Activated CD8-positive, alpha-beta memory T cell treated with anti-CD3 and anti-CD28 coated beads, Interleukin-2, amount 50 U/mL, for 48 hours (primary cell): ENCODE results near the gene SYNJ2.

Experiments used
- DNase-seq: peaks from one replicate; pipeline ENCODE4 v3.0.0-alpha.2; 2020

Gene SYNJ2

GRCh38 chr6:158015188-158015506, 33.5 kb downstream of the SYNJ2 start:
- no peak for DNase-seq

- no peak for DNase-seq
Observed at GRCh38 chr6:158016571-158017383, 35.1 kb downstream of the SYNJ2 start.

GRCh38 chr6:158017621-158018040, 36.0 kb downstream of the SYNJ2 start:
- DNase-seq, result no peak

GRCh38 chr6:158018041-158018771, 36.5 kb downstream of the SYNJ2 start:
- no peak for DNase-seq

- DNase-seq, result no peak
Observed at GRCh38 chr6:158018851-158019361, 37.2 kb downstream of the SYNJ2 start.

- no peak for DNase-seq
Observed at GRCh38 chr6:158019416-158019815, 37.8 kb downstream of the SYNJ2 start.

- no peak for DNase-seq
Observed at GRCh38 chr6:158020272-158020711, 38.6 kb downstream of the SYNJ2 start.

- no peak for DNase-seq
Observed at GRCh38 chr6:158020811-158021210, 39.1 kb downstream of the SYNJ2 start.

GRCh38 chr6:158021376-158021775, 39.7 kb downstream of the SYNJ2 start:
- DNase-seq, result no peak

GRCh38 chr6:158021814-158022748, 40.4 kb downstream of the SYNJ2 start:
- no peak for DNase-seq

GRCh38 chr6:158022749-158023596, 41.3 kb downstream of the SYNJ2 start:
- DNase-seq, result no peak

- no peak for DNase-seq
Observed at GRCh38 chr6:158023597-158023939, 41.9 kb downstream of the SYNJ2 start.

GRCh38 chr6:158024566-158025297, 43.1 kb downstream of the SYNJ2 start:
- DNase-seq, result no peak

GRCh38 chr6:158026054-158026900, 44.6 kb downstream of the SYNJ2 start:
- DNase-seq, result peak; percentile 88

- no peak for DNase-seq
Observed at GRCh38 chr6:158026901-158027589, 45.4 kb downstream of the SYNJ2 start.

- DNase-seq, result no peak
Observed at GRCh38 chr6:158027590-158028285, 46.1 kb downstream of the SYNJ2 start.

- DNase-seq, result no peak
Observed at GRCh38 chr6:158028421-158028820, 46.8 kb downstream of the SYNJ2 start.

GRCh38 chr6:158028876-158029275, 47.2 kb downstream of the SYNJ2 start:
- no peak for DNase-seq

GRCh38 chr6:158029668-158030230, 48.1 kb downstream of the SYNJ2 start:
- no peak for DNase-seq
